Measurements from ENCODE around the gene SLC17A3.

DNA sequence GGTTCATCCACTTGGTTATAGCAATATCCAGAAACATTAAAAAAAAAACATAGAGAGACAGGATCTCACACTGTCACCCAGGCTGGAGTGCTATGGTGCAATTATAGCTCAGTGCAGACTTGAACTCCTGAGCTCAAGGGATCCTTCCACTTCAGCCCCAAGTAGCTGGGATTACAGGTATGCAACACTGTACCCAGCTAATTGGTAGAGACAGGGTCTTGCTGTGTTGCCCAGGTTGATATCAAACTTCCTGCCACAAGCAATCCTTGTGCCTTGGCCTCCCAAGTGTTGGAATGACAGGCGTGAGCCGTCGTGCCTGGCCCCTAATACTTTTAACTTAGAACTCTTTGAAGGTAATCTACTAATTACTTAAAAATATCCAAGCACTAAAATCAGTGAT is 41.4 kb downstream of the SLC17A3 start:
- TF ChIP-seq, protein P1, sequence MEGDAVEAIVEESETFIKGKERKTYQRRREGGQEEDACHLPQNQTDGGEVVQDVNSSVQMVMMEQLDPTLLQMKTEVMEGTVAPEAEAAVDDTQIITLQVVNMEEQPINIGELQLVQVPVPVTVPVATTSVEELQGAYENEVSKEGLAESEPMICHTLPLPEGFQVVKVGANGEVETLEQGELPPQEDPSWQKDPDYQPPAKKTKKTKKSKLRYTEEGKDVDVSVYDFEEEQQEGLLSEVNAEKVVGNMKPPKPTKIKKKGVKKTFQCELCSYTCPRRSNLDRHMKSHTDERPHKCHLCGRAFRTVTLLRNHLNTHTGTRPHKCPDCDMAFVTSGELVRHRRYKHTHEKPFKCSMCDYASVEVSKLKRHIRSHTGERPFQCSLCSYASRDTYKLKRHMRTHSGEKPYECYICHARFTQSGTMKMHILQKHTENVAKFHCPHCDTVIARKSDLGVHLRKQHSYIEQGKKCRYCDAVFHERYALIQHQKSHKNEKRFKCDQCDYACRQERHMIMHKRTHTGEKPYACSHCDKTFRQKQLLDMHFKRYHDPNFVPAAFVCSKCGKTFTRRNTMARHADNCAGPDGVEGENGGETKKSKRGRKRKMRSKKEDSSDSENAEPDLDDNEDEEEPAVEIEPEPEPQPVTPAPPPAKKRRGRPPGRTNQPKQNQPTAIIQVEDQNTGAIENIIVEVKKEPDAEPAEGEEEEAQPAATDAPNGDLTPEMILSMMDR (IDR thresholded peaks at IDR 0.05), result no peak
- no peak for TF ChIP-seq EZH2 (IDR thresholded peaks at IDR 0.05; ENCODE audit: borderline replicate concordance, insufficient read depth, low read depth, low read length, poor library complexity, severe bottlenecking)
